ENCODE data around the gene ABCB11. TPM values are rescaled to one million over a fixed set of nuclear protein-coding genes. Genes with fewer than 3 reads are reported as not detected.

Gene ABCB11
- total RNA-seq, 1 experiment from 2014 or later = not detected

- ChIA-PET POLR2A (ENCODE audit: unreplicated experiment) (no interaction called here), CTCF (no interaction called here)
- TF ChIP-seq CTCF (conservative IDR thresholded peaks at IDR 0.05) (no peak), EZH2 (IDR thresholded peaks at IDR 0.05; ENCODE audit: low read depth) (no peak)
- Histone ChIP-seq H3F3A (ENCODE audit: insufficient read depth, low read depth) (no peaks in the 10 kb centered on the region), H3K79me2 (ENCODE audit: low read depth) (no peaks in the 10 kb centered on the region), H3K4me2 (no peak overlapping the region), H3K9me2 (ENCODE audit: insufficient read depth) (no peaks in the 10 kb centered on the region), H4K20me1 (ENCODE audit: insufficient read depth) (no peaks in the 10 kb centered on the region), H3K27me3 (ENCODE audit: insufficient read depth, low read depth) (no peaks in the 10 kb centered on the region), H3K4me3 (no peak overlapping the region), H3K36me3 (ENCODE audit: low read depth) (no peaks in the 10 kb centered on the region), H2AFZ (no peak overlapping the region), H3K4me1 (replicated peaks; ENCODE audit: insufficient read depth) (0 out of 2 replicates have a peak, but pooled peaks cover 11% of the 10 kb centered on the region), H3K9me3 (ENCODE audit: insufficient read depth, low read depth) (peaks cover 13% of the 10 kb centered on the region; the same call in 1 of the 2 replicates), H3K27ac (0 out of 2 replicates have a peak overlapping the region, but pooled peaks have one; percentile 19)
- BruUV-seq (replicated peaks) = no TSS peak
- DNase-seq = peak; percentile 16 to 39
- intact Hi-C loops (cut with micrococcal nuclease; ENCODE audit: unreplicated experiment) = no loop called here
Measured at GRCh38 chr2:169046440-169047151, 15.5 kb upstream of the ABCB11 start.

GRCh38 chr2:169042856-169043255 lies 11.7 kb upstream of the ABCB11 start:
- TF ChIP-seq EZH2 (IDR thresholded peaks at IDR 0.05; ENCODE audit: low read depth) = no peak
- no peak for TF ChIP-seq CTCF (conservative IDR thresholded peaks at IDR 0.05)
- Histone ChIP-seq H3K4me3 (no peak overlapping the region), H3K4me1 (replicated peaks; ENCODE audit: insufficient read depth) (peaks cover 14% of the 10 kb centered on the region), H3K27ac (no peak overlapping the region), H3K9me3 (ENCODE audit: insufficient read depth, low read depth) (peaks cover 14% of the 10 kb centered on the region), H3K9me2 (ENCODE audit: insufficient read depth) (no peaks in the 10 kb centered on the region), H3K4me2 (no peak overlapping the region), H4K20me1 (ENCODE audit: insufficient read depth) (no peaks in the 10 kb centered on the region), H3K79me2 (ENCODE audit: low read depth) (no peaks in the 10 kb centered on the region), H2AFZ (no peak overlapping the region), H3K36me3 (ENCODE audit: low read depth) (no peaks in the 10 kb centered on the region), H3F3A (ENCODE audit: insufficient read depth, low read depth) (peaks cover 12% of the 10 kb centered on the region; the same call in 1 of the 2 replicates), H3K27me3 (ENCODE audit: insufficient read depth, low read depth) (no peaks in the 10 kb centered on the region)
- ChIA-PET POLR2A (ENCODE audit: unreplicated experiment) (no interaction called here), CTCF (no interaction called here)
- no peak for DNase-seq
- intact Hi-C loops (cut with micrococcal nuclease; ENCODE audit: unreplicated experiment) = no loop called here
- no TSS peak for BruUV-seq (replicated peaks)

- H3K4me3 ChIP-seq = no peak overlapping the region
- peaks cover 19% of the 10 kb centered on the region for H3K4me1 ChIP-seq (replicated peaks; ENCODE audit: insufficient read depth)
- no peak overlapping the region for H3K27ac ChIP-seq
- peaks cover 14% of the 10 kb centered on the region; the same call in 1 of the 2 replicates for H3F3A ChIP-seq (ENCODE audit: insufficient read depth, low read depth)
- no peak for TF ChIP-seq EZH2 (IDR thresholded peaks at IDR 0.05; ENCODE audit: low read depth)
- TF ChIP-seq CTCF (conservative IDR thresholded peaks at IDR 0.05) = no peak
- DNase-seq = no peak
- H3K9me3 ChIP-seq (ENCODE audit: insufficient read depth, low read depth) = peaks cover 25% of the 10 kb centered on the region
- ChIA-PET CTCF (no interaction called here), POLR2A (ENCODE audit: unreplicated experiment) (no interaction called here)
- H3K79me2 ChIP-seq (ENCODE audit: low read depth) = no peaks in the 10 kb centered on the region
- no peak overlapping the region for H3K4me2 ChIP-seq
- no peaks in the 10 kb centered on the region for H4K20me1 ChIP-seq (ENCODE audit: insufficient read depth)
- no peaks in the 10 kb centered on the region for H3K36me3 ChIP-seq (ENCODE audit: low read depth)
- no peak overlapping the region for H2AFZ ChIP-seq
- intact Hi-C loops (cut with micrococcal nuclease; ENCODE audit: unreplicated experiment) = no loop called here
- no TSS peak for BruUV-seq (replicated peaks)
- H3K9me2 ChIP-seq (ENCODE audit: insufficient read depth) = no peaks in the 10 kb centered on the region
- H3K27me3 ChIP-seq (ENCODE audit: insufficient read depth, low read depth) = no peaks in the 10 kb centered on the region
Measured at GRCh38 chr2:169041594-169041993, 10.5 kb upstream of the ABCB11 start.
